ENCODE data around the gene CDK16. TPM values are rescaled to one million over a fixed set of nuclear protein-coding genes. Genes with fewer than 3 reads are reported as not detected.

CDK16 gene
- total RNA-seq, 4 donors from 2014 or later, result 51.9 to 87.1 (median 65.4) TPM

DNA sequence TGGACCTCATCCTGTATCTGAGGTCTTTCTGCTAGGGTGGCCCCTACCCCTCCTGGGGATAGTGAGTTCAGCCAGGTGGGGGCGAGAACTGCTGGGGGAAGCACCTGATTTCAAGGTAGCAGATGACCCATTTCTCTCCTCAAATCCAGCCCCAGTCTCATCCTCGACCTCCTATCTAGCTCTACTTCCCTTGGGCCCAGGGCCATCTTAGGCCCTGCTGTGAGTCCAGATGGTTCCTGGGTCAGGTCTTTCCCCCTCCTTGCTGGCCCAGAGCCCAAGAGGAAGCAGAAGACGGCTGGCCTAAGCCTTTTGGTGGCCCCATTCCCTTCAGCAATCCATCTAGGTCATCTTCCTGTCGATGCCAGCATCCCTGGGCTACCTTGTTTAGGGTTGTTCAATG lies 3.3 kb downstream of the CDK16 start:
- Histone ChIP-seq H3K4me1 (peaks cover 19 to 38% (median 26%) of the 10 kb centered on the region in 4 donors), H3K27ac (replicated peaks in 1 of 4) (no peak overlapping the region), H3K4me3 (no peak overlapping the region), H3K36me3 (peaks cover 26 to 39% (median 38%) of the 10 kb centered on the region in 4 donors), H3K27me3 (no peaks in the 10 kb centered on the region), H3K9me3 (no peaks in the 10 kb centered on the region)
- no peak for DNase-seq (ENCODE audit: extremely low spot score)
- intact Hi-C loops (cut with DNase I), result no loop called here
- 80% methylated on average over 4 of the region's 4 CpGs for WGBS
- TF ChIP-seq, protein P1, sequence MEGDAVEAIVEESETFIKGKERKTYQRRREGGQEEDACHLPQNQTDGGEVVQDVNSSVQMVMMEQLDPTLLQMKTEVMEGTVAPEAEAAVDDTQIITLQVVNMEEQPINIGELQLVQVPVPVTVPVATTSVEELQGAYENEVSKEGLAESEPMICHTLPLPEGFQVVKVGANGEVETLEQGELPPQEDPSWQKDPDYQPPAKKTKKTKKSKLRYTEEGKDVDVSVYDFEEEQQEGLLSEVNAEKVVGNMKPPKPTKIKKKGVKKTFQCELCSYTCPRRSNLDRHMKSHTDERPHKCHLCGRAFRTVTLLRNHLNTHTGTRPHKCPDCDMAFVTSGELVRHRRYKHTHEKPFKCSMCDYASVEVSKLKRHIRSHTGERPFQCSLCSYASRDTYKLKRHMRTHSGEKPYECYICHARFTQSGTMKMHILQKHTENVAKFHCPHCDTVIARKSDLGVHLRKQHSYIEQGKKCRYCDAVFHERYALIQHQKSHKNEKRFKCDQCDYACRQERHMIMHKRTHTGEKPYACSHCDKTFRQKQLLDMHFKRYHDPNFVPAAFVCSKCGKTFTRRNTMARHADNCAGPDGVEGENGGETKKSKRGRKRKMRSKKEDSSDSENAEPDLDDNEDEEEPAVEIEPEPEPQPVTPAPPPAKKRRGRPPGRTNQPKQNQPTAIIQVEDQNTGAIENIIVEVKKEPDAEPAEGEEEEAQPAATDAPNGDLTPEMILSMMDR (IDR thresholded peaks at IDR 0.05), result no peak
- no peak for TF ChIP-seq POLR2AphosphoS5 (IDR thresholded peaks at IDR 0.05)
- TF ChIP-seq POLR2A (IDR thresholded peaks at IDR 0.05; ENCODE audit: low read depth), result no peak
- no peak for TF ChIP-seq EP300 (IDR thresholded peaks at IDR 0.05)

DNA sequence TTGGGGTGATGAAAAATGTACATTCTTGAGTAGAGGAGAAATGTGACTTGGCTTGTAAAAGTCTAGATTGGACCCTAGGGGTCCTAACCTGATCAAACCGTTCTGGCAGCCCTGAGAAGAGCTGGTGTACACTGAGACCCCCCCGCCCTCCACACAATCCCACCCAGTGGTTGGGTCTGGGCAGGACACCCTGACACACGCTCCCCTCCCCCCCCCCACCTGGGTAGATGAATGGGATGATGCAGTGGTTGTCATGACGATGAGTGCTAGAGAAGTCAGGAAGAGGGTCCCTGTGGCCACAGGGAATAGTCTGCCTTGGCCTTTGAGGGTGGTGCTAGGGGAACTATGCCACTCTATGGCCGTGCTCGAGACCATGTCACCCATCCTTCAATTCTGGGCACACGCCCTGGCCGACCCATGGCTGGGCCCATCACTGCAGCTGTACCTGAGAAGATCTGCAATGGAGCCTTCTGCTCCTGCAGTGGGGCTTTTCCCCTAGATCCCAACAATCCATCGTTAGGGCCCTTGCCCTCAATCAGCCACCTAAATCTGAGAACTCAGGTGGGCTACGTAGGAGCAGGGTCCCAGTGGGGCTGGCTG lies 4.4 kb downstream of the CDK16 start:
- WGBS, result 91% methylated on average over 4 of the region's 10 CpGs
- TF ChIP-seq, protein P1 (IDR thresholded peaks at IDR 0.05), result no peak
- TF ChIP-seq POLR2AphosphoS5 (IDR thresholded peaks at IDR 0.05) (no peak), POLR2A (IDR thresholded peaks at IDR 0.05; ENCODE audit: low read depth) (no peak), EP300 (IDR thresholded peaks at IDR 0.05) (no peak)
- intact Hi-C loops (cut with DNase I), result no loop called here
- H3K27me3 ChIP-seq, result no peaks in the 10 kb centered on the region
- peaks cover 33 to 50% (median 47%) of the 10 kb centered on the region in 4 donors for H3K36me3 ChIP-seq
- no peak for DNase-seq (ENCODE audit: extremely low spot score)
- H3K4me1 ChIP-seq, result peaks cover 13 to 30% (median 19%) of the 10 kb centered on the region in 4 donors
- H3K9me3 ChIP-seq, result no peaks in the 10 kb centered on the region
- H3K27ac ChIP-seq (replicated peaks in 1 of 4), result no peak overlapping the region
- no peak overlapping the region for H3K4me3 ChIP-seq

DNA sequence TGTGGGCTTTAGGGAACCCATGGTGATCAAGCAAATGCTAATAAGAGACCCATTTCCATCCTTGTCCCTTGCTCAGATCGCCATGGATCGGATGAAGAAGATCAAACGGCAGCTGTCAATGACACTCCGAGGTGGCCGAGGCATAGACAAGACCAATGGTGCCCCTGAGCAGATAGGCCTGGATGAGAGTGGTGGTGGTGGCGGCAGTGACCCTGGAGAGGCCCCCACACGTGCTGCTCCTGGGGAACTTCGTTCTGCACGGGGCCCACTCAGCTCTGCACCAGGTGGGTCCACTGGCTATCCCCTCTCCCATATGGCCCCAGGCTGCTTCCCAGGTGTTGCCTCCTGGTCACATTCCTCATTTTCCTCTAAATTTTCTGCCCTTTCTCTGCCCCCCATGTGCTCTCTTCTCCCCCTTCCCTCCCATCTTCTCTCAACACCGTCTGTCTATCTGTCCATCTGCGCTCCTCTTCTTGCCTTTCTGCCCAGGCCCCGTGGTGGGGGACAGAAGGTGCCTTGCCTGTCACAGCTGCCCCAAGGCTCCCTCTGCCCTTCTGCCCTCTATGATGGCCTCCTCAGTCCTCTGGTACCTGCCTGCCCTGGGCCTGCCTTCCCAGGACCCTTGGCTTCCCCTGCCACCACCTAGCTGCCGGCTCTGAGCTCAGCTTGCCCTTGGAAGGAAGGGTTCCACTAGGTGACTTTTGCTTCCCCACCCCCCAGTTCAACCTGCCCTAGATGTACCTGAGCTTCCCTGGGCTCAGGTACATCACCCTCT lies 5.2 kb downstream of the CDK16 start:
- intact Hi-C loops (cut with DNase I), result no loop called here
- Histone ChIP-seq H3K4me1 (peaks cover 13 to 30% (median 19%) of the 10 kb centered on the region in 4 donors), H3K27me3 (no peaks in the 10 kb centered on the region), H3K27ac (replicated peaks in 1 of 4) (no peak overlapping the region), H3K9me3 (no peaks in the 10 kb centered on the region), H3K4me3 (no peak overlapping the region), H3K36me3 (peaks cover 36 to 57% (median 53%) of the 10 kb centered on the region in 4 donors)
- TF ChIP-seq EP300 (IDR thresholded peaks at IDR 0.05) (no peak), POLR2A (IDR thresholded peaks at IDR 0.05; ENCODE audit: low read depth) (no peak), POLR2AphosphoS5 (IDR thresholded peaks at IDR 0.05) (no peak)
- TF ChIP-seq, protein P1 (IDR thresholded peaks at IDR 0.05), result no peak
- DNase-seq (ENCODE audit: extremely low spot score), result no peak
- WGBS, result 90% methylated on average over 13 of the region's 13 CpGs

DNA sequence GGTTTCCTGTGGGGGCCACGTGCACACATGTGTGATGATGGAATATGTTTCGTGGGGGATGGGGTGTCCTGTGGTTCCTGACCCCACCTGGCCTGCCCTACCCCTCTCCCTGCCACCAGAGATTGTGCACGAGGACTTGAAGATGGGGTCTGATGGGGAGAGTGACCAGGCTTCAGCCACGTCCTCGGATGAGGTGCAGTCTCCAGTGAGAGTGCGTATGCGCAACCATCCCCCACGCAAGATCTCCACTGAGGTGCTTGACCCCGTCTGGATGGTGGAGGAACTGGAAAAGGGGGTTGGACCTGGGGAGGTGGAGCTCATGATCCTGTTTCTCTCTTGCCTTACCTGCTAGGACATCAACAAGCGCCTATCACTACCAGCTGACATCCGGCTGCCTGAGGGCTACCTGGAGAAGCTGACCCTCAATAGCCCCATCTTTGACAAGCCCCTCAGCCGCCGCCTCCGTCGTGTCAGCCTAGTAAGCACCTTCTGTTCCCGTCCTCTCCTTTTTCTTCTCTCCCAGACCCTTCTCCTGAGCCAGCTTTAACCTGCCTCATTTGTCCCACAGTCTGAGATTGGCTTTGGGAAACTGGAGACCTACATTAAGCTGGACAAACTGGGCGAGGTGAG lies 5.9 kb downstream of the CDK16 start:
- H3K4me1 ChIP-seq, result peaks cover 10 to 24% (median 19%) of the 10 kb centered on the region in 4 donors
- 92% methylated on average over 11 of the region's 17 CpGs for WGBS
- H3K9me3 ChIP-seq, result no peaks in the 10 kb centered on the region
- DNase-seq (ENCODE audit: extremely low spot score), result no peak
- H3K4me3 ChIP-seq, result no peak overlapping the region
- intact Hi-C loops (cut with DNase I), result no loop called here
- H3K27me3 ChIP-seq, result no peaks in the 10 kb centered on the region
- TF ChIP-seq POLR2AphosphoS5 (IDR thresholded peaks at IDR 0.05), result no peak
- no peak for TF ChIP-seq POLR2A (IDR thresholded peaks at IDR 0.05; ENCODE audit: low read depth)
- no peak for TF ChIP-seq EP300 (IDR thresholded peaks at IDR 0.05)
- TF ChIP-seq, protein P1 (IDR thresholded peaks at IDR 0.05), result no peak
- peaks cover 38 to 64% (median 60%) of the 10 kb centered on the region in 4 donors for H3K36me3 ChIP-seq
- no peak overlapping the region for H3K27ac ChIP-seq (replicated peaks in 1 of 4)
